Spinal cord (tissue), 10 donors: Measurements from ENCODE around the gene ATF5. TPM values are rescaled to one million over a fixed set of nuclear protein-coding genes. Genes with fewer than 3 reads are reported as not detected.
"Not testable (repeated sequence)": the region's sequence is repeated elsewhere in the genome, so short reads cannot be mapped to it uniquely, and the experiment has no call there.

Experiments
- DNase-seq, 6 donors: peaks; one replicate each; pipeline versions ENCODE4 v3.0.0 to v3.0.0-alpha.2; 2013 to 2015; ENCODE audit warnings: low spot score in 6 of 6, low read depth in 4 of 6
- H3K27ac ChIP-seq: one replicate; pipeline ENCODE4 v1.5.1; 2013; ENCODE audit warnings: low read depth, low read length, control low read depth
- H3K27me3 ChIP-seq: one replicate; pipeline ENCODE4 v1.6.1; 2013; ENCODE audit warnings: low read length; ENCODE audit not compliant: control insufficient read depth, insufficient read depth
- H3K36me3 ChIP-seq: one replicate; pipeline ENCODE4 v1.6.1; 2013; ENCODE audit warnings: low read length; ENCODE audit not compliant: control insufficient read depth, insufficient read depth
- H3K4me1 ChIP-seq: one replicate; pipeline ENCODE4 v1.6.1; 2013; ENCODE audit warnings: low read length; ENCODE audit not compliant: control insufficient read depth, insufficient read depth
- H3K4me3 ChIP-seq: one replicate; pipeline ENCODE4 v1.5.1; 2013; ENCODE audit warnings: low read depth, low read length, control low read depth
- H3K9me3 ChIP-seq: one replicate; pipeline ENCODE4 v1.6.1; 2013; ENCODE audit warnings: low read length; ENCODE audit not compliant: control insufficient read depth, insufficient read depth
- whole genome bisulfite sequencing: methylation state at CpG from one replicate; pipeline ENCODE4 v1.1.5; 2013; ENCODE audit warnings: missing lambda C conversion rate; ENCODE audit not compliant: insufficient coverage; 5-methylcytosine and 5-hydroxymethylcytosine counted together
- polyA plus RNA-seq, 2 donors: library from polyadenylated mRNA; unstranded; fragments of 120-200 nt; gene quantifications; one replicate each; pipeline ENCODE4 v1.2.1, GENCODE V29; 2013; ENCODE audit not compliant: insufficient read length in 2 of 2
- total RNA-seq, 2 donors: library from RNA; depleted of rRNA in 1 of 2; stranded (reverse); fragments of 120-200 nt in 1 of 2; fragments of >200 nt in 1 of 2; gene quantifications; one replicate each; pipeline versions ENCODE4 v1.2.3 to v1.2.4, GENCODE V29; 2013 to 2014
- donor health status: healthy.

The ATF5 gene
- total and polyA plus RNA-seq, 4 donors, result 2.6 to 19.5 (median 13.1) TPM

GRCh38 chr19:49954092-49954829 lies 25.3 kb downstream of the ATF5 start:
- peak in 2 of 6 donors; percentile 9 to 43 for DNase-seq
- H3K9me3 ChIP-seq, result no peaks in the 10 kb centered on the region
- no peaks in the 10 kb centered on the region for H3K36me3 ChIP-seq
- H3K4me3 ChIP-seq, result no peak overlapping the region
- H3K4me1 ChIP-seq, result peaks cover 17% of the 10 kb centered on the region
- no peaks in the 10 kb centered on the region for H3K27me3 ChIP-seq
- H3K27ac ChIP-seq, result peak overlapping the region; percentile 52
- 46% methylated on average over 12 of the region's 12 CpGs for WGBS

GRCh38 chr19:49954933-49955332 lies 25.9 kb downstream of the ATF5 start:
- WGBS, result 71% methylated on average over 11 of the region's 11 CpGs
- Histone ChIP-seq H3K4me1 (peaks cover 17% of the 10 kb centered on the region), H3K36me3 (no peaks in the 10 kb centered on the region), H3K4me3 (no peak overlapping the region), H3K27ac (peak overlapping the region; percentile 52), H3K9me3 (no peaks in the 10 kb centered on the region), H3K27me3 (no peaks in the 10 kb centered on the region)
- no peak for DNase-seq

GRCh38 chr19:49956115-49956495 lies 27.1 kb downstream of the ATF5 start:
- Histone ChIP-seq H3K27me3 (no peaks in the 10 kb centered on the region), H3K4me1 (peaks cover 17% of the 10 kb centered on the region), H3K27ac (no peak overlapping the region), H3K9me3 (no peaks in the 10 kb centered on the region), H3K4me3 (no peak overlapping the region), H3K36me3 (no peaks in the 10 kb centered on the region)
- 77% methylated on average over 4 of the region's 9 CpGs for WGBS
- no peak for DNase-seq

GRCh38 chr19:49957262-49957915 lies 28.4 kb downstream of the ATF5 start:
- no peaks in the 10 kb centered on the region for H3K9me3 ChIP-seq
- H3K27ac ChIP-seq, result no peak overlapping the region
- 92% methylated on average over 10 of the region's 10 CpGs for WGBS
- no peaks in the 10 kb centered on the region for H3K27me3 ChIP-seq
- DNase-seq, result no peak
- H3K36me3 ChIP-seq, result no peaks in the 10 kb centered on the region
- H3K4me1 ChIP-seq, result peaks cover 8% of the 10 kb centered on the region
- H3K4me3 ChIP-seq, result no peak overlapping the region

GRCh38 chr19:49958144-49958543 lies 29.1 kb downstream of the ATF5 start:
- H3K27ac ChIP-seq, result not testable (repeated sequence)

GRCh38 chr19:49958596-49958995 lies 29.6 kb downstream of the ATF5 start:
- not testable (repeated sequence) for H3K27ac ChIP-seq, DNase-seq, H3K36me3 ChIP-seq, H3K4me1 ChIP-seq, H3K9me3 ChIP-seq, H3K27me3 ChIP-seq, H3K4me3 ChIP-seq
- 62% methylated on average over 9 of the region's 13 CpGs for WGBS

More at GRCh38 chr19:49958144-49958543, 29.1 kb downstream of the ATF5 start:
- H3K4me3 ChIP-seq, H3K27me3 ChIP-seq, H3K36me3 ChIP-seq, H3K9me3 ChIP-seq, DNase-seq, H3K4me1 ChIP-seq: not testable (repeated sequence)
- WGBS, result 56% methylated on average over 5 of the region's 9 CpGs

GRCh38 chr19:49959892-49960291 lies 30.9 kb downstream of the ATF5 start:
- WGBS, result no CpG with 5 or more reads among the region's 12 CpGs

GRCh38 chr19:49960980-49961379 lies 32.0 kb downstream of the ATF5 start, which contains the start of gene SIGLEC11:
SIGLEC11 (minus strand) TSS chr19:49961172; CDS start chr19:49961081, 91 bp downstream.
- H3K4me3 ChIP-seq, H3K27me3 ChIP-seq, DNase-seq, H3K36me3 ChIP-seq, H3K9me3 ChIP-seq, H3K4me1 ChIP-seq, H3K27ac ChIP-seq: not testable (repeated sequence)
- WGBS, result no CpG with 5 or more reads among the region's 10 CpGs

More at GRCh38 chr19:49959892-49960291, 30.9 kb downstream of the ATF5 start:
- H3K9me3 ChIP-seq, H3K27ac ChIP-seq, H3K4me1 ChIP-seq, H3K4me3 ChIP-seq, DNase-seq, H3K27me3 ChIP-seq, H3K36me3 ChIP-seq: not testable (repeated sequence)

GRCh38 chr19:49968279-49968922 lies 39.4 kb downstream of the ATF5 start:
- no peaks in the 10 kb centered on the region for H3K4me1 ChIP-seq
- H3K9me3 ChIP-seq, result no peaks in the 10 kb centered on the region
- H3K27me3 ChIP-seq, result peaks cover 2% of the 10 kb centered on the region
- H3K36me3 ChIP-seq, result no peaks in the 10 kb centered on the region
- no peak for DNase-seq
- 100% methylated on average over 4 of the region's 5 CpGs for WGBS
- no peak overlapping the region for H3K4me3 ChIP-seq
- H3K27ac ChIP-seq, result no peak overlapping the region
